CD14-positive monocyte (primary cell): ENCODE data around the gene PLBD1. TPM values are rescaled to one million over a fixed set of nuclear protein-coding genes. Genes with fewer than 3 reads are reported as not detected.

Experiments
- DNase-seq, 3 donors: peaks; one replicate each; pipeline ENCODE4 v3.0.0-alpha.2; 2011 to 2022
- H2AFZ ChIP-seq: 2 replicates; pipeline ENCODE4 v1.6.0; 2012; ENCODE audit warnings: mild to moderate bottlenecking, low read depth, low read length, inconsistent platforms; ENCODE audit not compliant: insufficient read depth, poor library complexity, severe bottlenecking
- H3K27ac ChIP-seq, 2 donors: 1 replicate in 1 of 2; 2 replicates in 1 of 2; pipeline ENCODE4 v1.5.1; 2012 to 2013; ENCODE audit warnings: low read length in 2 of 2, control low read depth in 1 of 2, inconsistent platforms in 1 of 2, low read depth in 1 of 2, mild to moderate bottlenecking in 1 of 2
- H3K27me3 ChIP-seq, 2 donors: one replicate each; pipeline versions ENCODE4 v1.6.0 to v1.6.1; 2011 to 2013; ENCODE audit warnings: low read length in 2 of 2; ENCODE audit not compliant: control insufficient read depth in 2 of 2, insufficient read depth in 2 of 2
- H3K36me3 ChIP-seq, 2 donors: replicated peaks in 1 of 2; 1 replicate in 1 of 2; 2 replicates in 1 of 2; pipeline versions ENCODE4 v1.5.1 to v1.6.1; 2012 to 2013; ENCODE audit warnings: low read length in 2 of 2, control low read depth in 1 of 2, inconsistent platforms in 1 of 2, mild to moderate bottlenecking in 1 of 2; ENCODE audit not compliant: insufficient read depth in 2 of 2, control insufficient read depth in 1 of 2
- H3K4me1 ChIP-seq, 2 donors: 1 replicate in 1 of 2; 2 replicates in 1 of 2; pipeline versions ENCODE4 v1.5.1 to v1.6.1; 2012 to 2013; ENCODE audit warnings: low read length in 2 of 2, control low read depth in 1 of 2, inconsistent platforms in 1 of 2, mild to moderate bottlenecking in 1 of 2, moderate library complexity in 1 of 2; ENCODE audit not compliant: insufficient read depth in 2 of 2, control insufficient read depth in 1 of 2
- H3K4me2 ChIP-seq: replicated peaks from 2 replicates; pipeline ENCODE3; 2012; ENCODE audit warnings: low read length, moderate library complexity, mild to moderate bottlenecking; ENCODE audit not compliant: poor library complexity, severe bottlenecking; ENCODE audit errors: extremely low read depth
- H3K4me3 ChIP-seq, 3 experiments: fragments of 200-600 bp in 1 of 3; sonication (generic) in 1 of 3; replicated peaks in 1 of 3; 1 replicate in 2 of 3; 2 replicates in 1 of 3; pipeline ENCODE4 v1.5.1; 2011 to 2013; ENCODE audit warnings: low read length in 3 of 3, mild to moderate bottlenecking in 3 of 3, control low read depth in 2 of 3, low read depth in 2 of 3, inconsistent platforms in 1 of 3, moderate library complexity in 1 of 3
- H3K79me2 ChIP-seq: 2 replicates; pipeline ENCODE4 v1.6.0; 2012; ENCODE audit warnings: mild to moderate bottlenecking, control low read depth, inconsistent platforms, low read length, moderate library complexity; ENCODE audit not compliant: insufficient read depth
- H3K9ac ChIP-seq: 2 replicates; pipeline ENCODE4 v1.6.0; 2017; ENCODE audit warnings: low read length, mild to moderate bottlenecking; ENCODE audit not compliant: insufficient read depth, poor library complexity, severe bottlenecking
- H3K9me3 ChIP-seq, 2 donors: replicated peaks in 1 of 2; 1 replicate in 1 of 2; 2 replicates in 1 of 2; pipeline versions ENCODE4 v1.5.1 to v1.6.1; 2012 to 2013; ENCODE audit warnings: low read length in 2 of 2, control low read depth in 1 of 2; ENCODE audit not compliant: control insufficient read depth in 1 of 2, insufficient read depth in 1 of 2
- H4K20me1 ChIP-seq: 2 replicates; pipeline ENCODE4 v1.6.0; 2012; ENCODE audit warnings: mild to moderate bottlenecking, low read length, control low read depth, moderate library complexity; ENCODE audit not compliant: insufficient read depth
- H3K27ac Mint-ChIP-seq, 7 donors: one replicate each; pipeline ENCODE4 v1.8.0; 2020; ENCODE audit warnings: mild to moderate bottlenecking in 7 of 7, mixed read lengths in 7 of 7, moderate library complexity in 6 of 7, inconsistent platforms in 2 of 7
- H3K27me3 Mint-ChIP-seq, 3 donors: one replicate each; pipeline ENCODE4 v1.8.0; 2021 to 2022; ENCODE audit warnings: low read depth in 3 of 3, mild to moderate bottlenecking in 3 of 3, mixed read lengths in 3 of 3, moderate library complexity in 3 of 3, inconsistent platforms in 1 of 3
- H3K36me3 Mint-ChIP-seq, 2 donors: one replicate each; pipeline ENCODE4 v1.8.0; 2020; ENCODE audit warnings: mixed read lengths in 2 of 2, inconsistent platforms in 1 of 2, mild to moderate bottlenecking in 1 of 2
- H3K4me1 Mint-ChIP-seq: one replicate; pipeline ENCODE4 v1.8.0; 2020; ENCODE audit warnings: mild to moderate bottlenecking, mixed read lengths
- H3K4me3 Mint-ChIP-seq, 2 donors: one replicate each; pipeline ENCODE4 v1.8.0; 2020; ENCODE audit warnings: mild to moderate bottlenecking in 2 of 2, mixed read lengths in 2 of 2, moderate library complexity in 1 of 2
- H3K9me3 Mint-ChIP-seq, 7 donors: one replicate each; pipeline ENCODE4 v1.8.0; 2020 to 2022; ENCODE audit warnings: mixed read lengths in 7 of 7, mild to moderate bottlenecking in 6 of 7, moderate library complexity in 6 of 7, inconsistent platforms in 2 of 7
- WGBS: methylation state at CpG from one replicate; pipeline ENCODE4 v1.1.5; 2013; ENCODE audit warnings: missing lambda C conversion rate; ENCODE audit not compliant: insufficient coverage; 5-methylcytosine and 5-hydroxymethylcytosine counted together
- intact Hi-C, 2 donors: fragments of 100-400 bp; cut with micrococcal nuclease; formaldehyde crosslinking; loops; one replicate each; pipeline versions ENCODE4 v1.15.0 to v1.15.1; 2023
- polyA plus RNA-seq, 3 donors: library from polyadenylated mRNA; depleted of rRNA in 1 of 3; unstranded in 2 of 3; stranded (reverse) in 1 of 3; fragments of 300-500 nt in 2 of 3; fragments of >200 nt in 1 of 3; fragmentation: Illumina TruSeq in 2 of 3; gene quantifications; 1 replicate in 2 of 3; 2 replicates in 1 of 3; pipeline ENCODE4 v1.2.3, GENCODE V29; 2012 to 2021
- TF ChIP-seq, protein P1 (sequence below): fragments of 200-600 bp; IDR thresholded peaks from one replicate; pipeline ENCODE4 v1.8.0; 2022; ENCODE audit warnings: antibody characterized with exemption, mild to moderate bottlenecking

PLBD1 gene
- polyA plus RNA-seq, 3 donors = 317 to 876 (median 543) TPM

DNA sequence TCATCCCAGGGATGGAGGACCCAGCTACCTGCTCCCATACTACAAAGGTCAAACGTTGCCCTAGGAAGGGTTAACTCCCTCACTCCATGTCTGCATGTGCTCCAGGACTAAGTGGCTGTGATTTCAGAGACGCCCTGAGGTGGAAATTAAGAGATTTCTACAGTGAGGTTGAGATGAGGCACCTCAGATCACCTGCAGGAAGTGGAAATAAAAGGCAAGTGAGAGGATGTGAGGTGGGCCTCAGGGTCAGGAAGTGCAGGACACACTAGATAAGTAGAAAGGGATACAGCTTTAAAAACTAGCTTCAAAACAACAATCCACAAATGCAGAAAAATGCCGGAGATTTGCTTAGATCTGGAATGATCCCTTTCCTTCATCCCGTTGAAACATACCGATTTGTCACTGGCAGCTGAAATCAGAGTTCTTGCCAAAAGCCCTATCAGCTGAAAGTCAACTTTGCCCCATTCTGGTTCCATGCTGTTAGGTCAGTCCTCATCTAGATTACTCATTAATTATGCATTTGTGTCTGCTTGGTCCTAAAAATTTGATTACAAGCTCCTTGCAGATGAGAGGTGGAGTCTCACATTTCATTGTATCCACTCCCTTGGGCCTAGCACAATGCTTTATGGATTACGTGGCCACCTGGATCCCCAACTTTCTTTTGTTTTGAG is 6.6 kb downstream of the PLBD1 start:
- no peaks in the 10 kb centered on the region for H3K27me3 Mint-ChIP-seq
- H2AFZ ChIP-seq = no peak overlapping the region

DNA sequence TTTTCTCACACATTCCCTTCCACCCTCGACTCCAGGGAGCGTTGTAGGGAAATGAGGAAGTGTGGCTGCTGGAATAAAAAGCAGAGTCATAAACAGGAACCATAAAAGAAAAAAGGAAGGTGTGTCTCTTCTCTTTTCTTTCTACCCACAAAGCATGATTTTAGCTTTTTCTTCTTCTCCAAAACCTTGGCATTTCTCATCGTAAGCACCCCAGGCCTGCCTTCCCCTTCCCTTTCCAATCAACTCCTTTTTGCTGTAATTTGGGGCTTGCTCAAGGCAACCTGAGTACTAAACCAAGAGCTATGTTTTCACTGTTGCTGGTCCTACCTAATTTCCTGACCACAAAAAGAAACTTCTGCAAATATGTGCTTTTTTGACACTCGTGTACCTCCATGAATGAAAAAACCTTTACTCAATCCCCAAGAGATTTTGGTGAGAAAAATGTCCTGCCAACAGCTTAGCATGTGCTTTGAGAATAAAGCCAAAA is 9.2 kb downstream of the PLBD1 start:
- Histone ChIP-seq H3K27me3 (no peaks in the 10 kb centered on the region), H3K79me2 (peaks cover 99% of the 10 kb centered on the region), H3K9me3 (no peaks in the 10 kb centered on the region), H3K4me3 (peak overlapping the region in 1 of 3 experiments; percentile 54), H3K36me3 (peaks cover 6 to 15% of the 10 kb centered on the region in 2 donors), H3K27ac (peak overlapping the region in 1 of 2 donors; percentile 81), H3K4me2 (peak overlapping the region; percentile 55), H2AFZ (no peak overlapping the region), H3K9ac (no peak overlapping the region), H3K4me1 (peaks cover 87 to 99% of the 10 kb centered on the region in 2 donors), H4K20me1 (peaks cover 20% of the 10 kb centered on the region)
- Mint-ChIP-seq H3K4me1 (peaks cover 61% of the 10 kb centered on the region), H3K36me3 (peaks cover 15 to 45% of the 10 kb centered on the region in 2 donors), H3K4me3 (peak overlapping the region; percentile 1 to 69), H3K27me3 (no peaks in the 10 kb centered on the region), H3K27ac (peak overlapping the region; percentile 84 to 97 (median 94)), H3K9me3 (peaks cover 0 to 4% (median 2%) of the 10 kb centered on the region in 7 donors)
- TF ChIP-seq, protein P1, sequence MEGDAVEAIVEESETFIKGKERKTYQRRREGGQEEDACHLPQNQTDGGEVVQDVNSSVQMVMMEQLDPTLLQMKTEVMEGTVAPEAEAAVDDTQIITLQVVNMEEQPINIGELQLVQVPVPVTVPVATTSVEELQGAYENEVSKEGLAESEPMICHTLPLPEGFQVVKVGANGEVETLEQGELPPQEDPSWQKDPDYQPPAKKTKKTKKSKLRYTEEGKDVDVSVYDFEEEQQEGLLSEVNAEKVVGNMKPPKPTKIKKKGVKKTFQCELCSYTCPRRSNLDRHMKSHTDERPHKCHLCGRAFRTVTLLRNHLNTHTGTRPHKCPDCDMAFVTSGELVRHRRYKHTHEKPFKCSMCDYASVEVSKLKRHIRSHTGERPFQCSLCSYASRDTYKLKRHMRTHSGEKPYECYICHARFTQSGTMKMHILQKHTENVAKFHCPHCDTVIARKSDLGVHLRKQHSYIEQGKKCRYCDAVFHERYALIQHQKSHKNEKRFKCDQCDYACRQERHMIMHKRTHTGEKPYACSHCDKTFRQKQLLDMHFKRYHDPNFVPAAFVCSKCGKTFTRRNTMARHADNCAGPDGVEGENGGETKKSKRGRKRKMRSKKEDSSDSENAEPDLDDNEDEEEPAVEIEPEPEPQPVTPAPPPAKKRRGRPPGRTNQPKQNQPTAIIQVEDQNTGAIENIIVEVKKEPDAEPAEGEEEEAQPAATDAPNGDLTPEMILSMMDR = no peak
- intact Hi-C loops = no loop called here
- DNase-seq = peak; percentile 63 to 82 (median 70)
- WGBS = 0% methylated on average over 1 of the region's 4 CpGs

More for the DNA sequence above, 6.6 kb downstream of the PLBD1 start:
- H3K27me3 ChIP-seq = no peaks in the 10 kb centered on the region
- peak overlapping the region in 1 of 2 donors; percentile 56 for H3K4me3 Mint-ChIP-seq
- H3K4me3 ChIP-seq = peak overlapping the region in 1 of 3 experiments; percentile 34
- no peaks in the 10 kb centered on the region for H3K9me3 ChIP-seq
- H4K20me1 ChIP-seq = peaks cover 10% of the 10 kb centered on the region
- intact Hi-C loops = loop anchor here in 1 of 2 donors (10.0 kb wide), 1 partner anchor 394 kb away; no protein-coding TSS in a partner anchor
- WGBS = 63% methylated on average over 4 of the region's 6 CpGs
- no peak for DNase-seq
- peaks cover 33 to 64% of the 10 kb centered on the region in 2 donors for H3K36me3 Mint-ChIP-seq
- peak overlapping the region; percentile 48 for H3K4me2 ChIP-seq
- TF ChIP-seq, protein P1 = no peak
- H3K4me1 ChIP-seq = peaks cover 89 to 99% of the 10 kb centered on the region in 2 donors
- H3K36me3 ChIP-seq = peaks cover 9 to 14% of the 10 kb centered on the region in 2 donors
- peaks cover 0 to 4% (median 2%) of the 10 kb centered on the region in 7 donors for H3K9me3 Mint-ChIP-seq
- H3K27ac Mint-ChIP-seq = peak overlapping the region; percentile 86 to 99 (median 98)
- H3K4me1 Mint-ChIP-seq = peaks cover 86% of the 10 kb centered on the region
- peaks cover 99% of the 10 kb centered on the region for H3K79me2 ChIP-seq
- H3K27ac ChIP-seq = peak overlapping the region; percentile 72 to 95
- H3K9ac ChIP-seq = no peak overlapping the region
